ENCODE measurements around the gene GDF10.

GDF10 gene

GRCh38 chr10:47296156-47296894 lies 3.7 kb upstream of the GDF10 start:
- DNase-seq, result no peak

DNA sequence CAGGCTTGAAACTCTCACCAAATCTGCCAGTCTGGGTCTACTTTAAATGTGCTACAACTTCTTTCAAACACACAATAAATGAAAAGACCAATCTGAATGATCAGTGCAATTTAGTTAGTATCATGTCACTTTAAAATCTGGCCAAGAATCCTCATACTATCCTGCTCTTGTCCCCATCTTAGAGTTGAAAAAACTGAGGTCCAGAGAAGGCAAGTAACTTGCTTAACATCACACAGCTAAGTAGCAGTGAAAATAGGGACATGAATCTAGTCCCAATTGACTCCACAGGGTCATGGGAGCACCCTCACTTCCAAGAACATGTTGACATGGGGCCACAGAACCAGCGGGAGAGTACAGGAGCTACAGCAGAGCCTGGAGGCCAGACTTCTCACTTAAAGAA lies 3.1 kb upstream of the GDF10 start:
- DNase-seq, result no peak

- DNase-seq, result no peak
Observed at GRCh38 chr10:47297866-47298540, 2.0 kb upstream of the GDF10 start.

- DNase-seq, result no peak
Observed at GRCh38 chr10:47298715-47299114, 1.3 kb upstream of the GDF10 start.

- no peak for DNase-seq
Observed at GRCh38 chr10:47300429-47300931, 483 bp downstream of the GDF10 start.

- DNase-seq, result no peak
Observed at GRCh38 chr10:47301833-47302232, 1.8 kb downstream of the GDF10 start.

DNA sequence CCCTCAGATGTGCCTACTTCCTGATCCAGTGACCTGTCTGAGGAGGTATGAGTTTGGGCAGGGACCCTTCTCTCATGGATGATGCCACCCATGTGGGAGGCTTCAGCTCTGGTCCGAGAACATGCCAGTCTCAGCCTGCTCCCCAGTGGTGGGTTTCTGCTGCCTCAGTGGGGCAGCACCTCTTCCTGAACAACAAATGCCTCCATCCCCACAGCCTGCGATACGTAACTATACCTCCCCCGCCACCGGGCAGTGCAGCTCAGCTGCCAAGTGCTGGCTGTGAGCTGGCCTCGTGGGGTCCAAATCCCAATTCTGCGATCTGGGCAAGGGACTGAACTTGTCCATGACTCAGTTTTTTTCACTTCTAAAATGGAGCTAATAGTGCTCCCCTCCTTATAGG lies 3.1 kb downstream of the GDF10 start:
- DNase-seq, result no peak

DNA sequence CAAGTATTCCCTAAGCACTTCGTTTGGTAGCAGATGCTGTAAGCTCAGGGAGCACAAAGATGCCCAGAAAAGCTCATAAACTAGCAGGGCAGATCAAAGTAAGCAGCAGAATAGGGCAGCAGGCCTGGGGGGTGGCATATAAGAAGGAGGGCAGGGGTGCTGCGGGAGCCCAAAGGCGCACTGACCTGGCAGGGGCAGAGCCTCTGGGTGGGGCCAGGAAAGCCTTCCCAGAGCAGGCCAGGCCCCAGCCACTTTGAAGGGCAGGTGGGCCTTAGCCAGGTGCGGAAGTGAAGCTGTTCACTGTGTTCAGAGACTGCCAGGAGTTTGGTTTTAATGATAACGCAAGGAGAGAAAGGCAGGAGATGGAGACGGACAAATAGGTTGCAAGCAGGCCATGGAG lies 3.9 kb downstream of the GDF10 start:
- DNase-seq, result no peak

DNA sequence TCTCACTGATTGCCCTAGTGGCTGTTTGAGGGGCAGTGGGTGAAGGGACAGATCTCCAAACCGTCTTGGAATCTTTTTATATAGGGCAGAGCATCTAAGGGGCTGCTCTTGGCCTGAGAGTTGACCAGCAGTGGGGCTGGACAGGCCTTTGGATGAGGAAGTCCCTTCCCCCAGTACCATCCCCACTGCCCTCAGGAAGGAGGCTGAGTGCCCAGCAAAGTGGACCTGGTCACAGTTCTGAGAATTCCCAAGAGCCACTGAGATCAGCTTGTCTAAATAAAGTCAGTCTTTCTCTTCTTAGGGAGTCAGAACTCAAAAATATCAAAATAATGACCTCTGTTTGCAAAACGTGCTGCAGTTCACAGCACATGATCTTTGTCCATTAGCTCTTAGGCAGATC lies 5.6 kb downstream of the GDF10 start:
- DNase-seq, result no peak

DNA sequence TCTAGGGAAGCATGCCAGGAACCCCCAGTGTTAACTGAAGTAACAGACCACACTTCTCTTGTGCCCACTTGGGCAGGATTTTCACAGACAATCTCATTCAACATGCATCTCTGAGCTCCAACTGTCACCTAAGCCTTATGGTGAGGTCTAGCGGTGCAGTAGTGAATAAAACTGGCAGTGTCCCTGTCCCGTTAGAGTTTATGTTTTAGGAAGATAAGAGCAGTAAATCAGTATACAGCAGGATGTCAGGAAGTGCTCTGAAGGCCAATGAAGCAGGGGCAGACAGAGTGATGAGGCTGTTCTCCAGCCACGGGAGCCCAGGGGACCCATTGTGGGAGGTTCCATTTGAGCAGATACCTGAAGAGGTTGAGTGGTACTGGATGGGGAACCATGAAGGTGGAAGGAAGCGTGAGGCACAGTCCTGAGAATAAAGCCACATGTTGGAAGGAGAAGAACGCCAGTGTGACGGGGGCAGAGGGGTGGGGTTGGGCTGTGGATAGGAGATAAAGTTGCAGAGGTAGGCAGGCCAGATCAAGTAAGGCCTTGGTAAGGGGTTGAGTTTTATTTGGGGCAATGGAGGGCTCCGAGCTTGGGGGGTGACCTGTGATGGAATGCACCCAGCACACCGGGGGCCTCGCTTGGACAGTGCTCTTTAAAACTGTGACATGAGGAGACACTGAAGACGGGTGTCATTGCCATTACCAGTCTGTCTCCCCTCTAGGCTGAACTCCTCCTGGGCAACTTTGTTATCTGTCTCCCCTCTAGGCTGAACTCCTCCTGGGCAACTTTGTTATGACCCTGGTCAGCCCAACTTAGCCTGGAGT lies 6.6 kb downstream of the GDF10 start:
- no peak for DNase-seq

GRCh38 chr10:47307381-47307780 lies 7.4 kb downstream of the GDF10 start:
- DNase-seq, result no peak

GRCh38 chr10:47308775-47309174 lies 8.8 kb downstream of the GDF10 start:
- DNase-seq, result no peak

GRCh38 chr10:47309408-47310089 lies 9.6 kb downstream of the GDF10 start:
- no peak for DNase-seq

DNA sequence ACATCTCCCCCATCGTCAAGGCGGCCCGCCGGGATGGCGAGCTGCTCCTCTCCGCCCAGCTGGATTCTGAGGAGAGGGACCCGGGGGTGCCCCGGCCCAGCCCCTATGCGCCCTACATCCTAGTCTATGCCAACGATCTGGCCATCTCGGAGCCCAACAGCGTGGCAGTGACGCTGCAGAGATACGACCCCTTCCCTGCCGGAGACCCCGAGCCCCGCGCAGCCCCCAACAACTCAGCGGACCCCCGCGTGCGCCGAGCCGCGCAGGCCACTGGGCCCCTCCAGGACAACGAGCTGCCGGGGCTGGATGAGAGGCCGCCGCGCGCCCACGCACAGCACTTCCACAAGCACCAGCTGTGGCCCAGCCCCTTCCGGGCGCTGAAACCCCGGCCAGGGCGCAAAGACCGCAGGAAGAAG lies 10.1 kb downstream of the GDF10 start:
- no peak for DNase-seq

GRCh38 chr10:47311193-47311931 lies 11.4 kb downstream of the GDF10 start:
- DNase-seq, result peak; percentile 34

- DNase-seq, result peak; percentile 27
Observed at GRCh38 chr10:47311932-47312662, 12.1 kb downstream of the GDF10 start.

DNA sequence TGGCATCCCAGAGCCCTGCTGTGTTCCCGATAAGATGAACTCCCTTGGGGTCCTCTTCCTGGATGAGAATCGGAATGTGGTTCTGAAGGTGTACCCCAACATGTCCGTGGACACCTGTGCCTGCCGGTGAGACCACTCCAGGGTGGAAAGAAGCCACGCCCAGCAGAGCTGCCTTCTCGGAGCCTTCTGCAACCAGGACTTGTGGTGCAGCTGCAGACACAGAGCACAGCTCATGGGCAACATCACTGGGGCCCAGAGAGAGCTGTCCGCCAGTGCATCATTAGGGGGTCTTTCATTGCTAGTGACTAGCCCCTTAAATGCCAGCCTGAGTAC lies 12.6 kb downstream of the GDF10 start:
- no peak for DNase-seq

- no peak for DNase-seq
Observed at GRCh38 chr10:47314416-47314970, 14.5 kb downstream of the GDF10 start.

- DNase-seq, result no peak
Observed at GRCh38 chr10:47315421-47315820, 15.4 kb downstream of the GDF10 start.

GRCh38 chr10:47316131-47316530 lies 16.1 kb downstream of the GDF10 start:
- no peak for DNase-seq

DNA sequence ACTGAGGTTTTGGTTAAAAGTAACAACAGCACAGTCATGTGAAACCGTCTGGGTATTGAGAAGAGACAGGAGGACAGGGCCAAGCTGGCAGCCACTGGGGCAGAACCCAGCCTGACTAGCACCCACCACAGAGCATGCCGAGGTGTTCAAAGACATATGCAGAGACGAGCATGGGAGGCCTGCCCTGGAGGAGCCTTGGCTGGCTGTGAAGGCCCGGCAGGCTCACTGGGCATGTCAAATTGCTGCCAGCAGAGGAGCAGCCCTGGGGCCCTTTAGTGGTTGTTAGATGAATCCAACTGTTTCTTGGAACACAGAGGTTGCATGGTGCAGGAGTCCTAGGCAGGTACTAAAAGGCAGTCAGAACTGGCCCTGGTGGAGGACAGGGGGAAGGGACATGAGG lies 17.3 kb downstream of the GDF10 start:
- DNase-seq, result no peak
